A549 (cell line): ENCODE results near the gene NTF3.

Experiments
- CTCF ChIP-seq: fragments of >200 bp; sonication (Bioruptor Twin); formaldehyde crosslinking; IDR thresholded peaks from 3 replicates; pipeline ENCODE4 v1.5.1; 2016
- HOXA7 ChIP-seq: fragments of 250-450 bp; sonication (Bioruptor Pico); IDR thresholded peaks from 2 replicates; pipeline ENCODE4 v1.5.0; 2020; ENCODE audit warnings: mild to moderate bottlenecking, moderate library complexity

GRCh38 chr12:5430641-5431603 is 986 bp upstream of the NTF3 start:
- TF ChIP-seq HOXA7 (CRISPR knock-in tag) = no peak
- TF ChIP-seq CTCF = no peak
